Measurements from ENCODE around the gene AARS2. TPM values are rescaled to one million over a fixed set of nuclear protein-coding genes. Genes with fewer than 3 reads are reported as not detected.

The AARS2 gene
- total and polyA plus RNA-seq, 2 of the 8 experiments (the other 6 are each of a cell fraction or from before 2014, with no cell fraction given), result 8.6 to 20.4 TPM

GRCh38 chr6:44265722-44266233, 47.4 kb downstream of the AARS2 start (continued):
- no peak for TF ChIP-seq E2F6 (IDR thresholded peaks at IDR 0.05)
- no peak for TF ChIP-seq SRF (IDR thresholded peaks at IDR 0.05; ENCODE audit: low read depth, low read length)
- TF ChIP-seq MAX (IDR thresholded peaks at IDR 0.05), result no peak
- no peak for TF ChIP-seq SUZ12 (IDR thresholded peaks at IDR 0.05; ENCODE audit: low read length)
- TF ChIP-seq FOSL1 (IDR thresholded peaks at IDR 0.05; ENCODE audit: insufficient read depth, low read depth, low read length), result no peak
